GM23338 (cell line): ENCODE results near the gene HNRNPR. TPM values are rescaled to one million over a fixed set of nuclear protein-coding genes. Genes with fewer than 3 reads are reported as not detected.

Experiments used
- ATAC-seq: fragments of 200-7000 bp; cut with Tn5 transposase; 3 replicates; pipeline ENCODE4 v1.9.1; 2020
- DNase-seq: peaks from one replicate; pipeline ENCODE4 v3.0.0-alpha.2; 2015; ENCODE audit warnings: low spot score
- H2AFZ ChIP-seq: fragments of 200-600 bp; sonication (generic); 2 replicates; pipeline ENCODE4 v1.8.0; 2016; ENCODE audit warnings: antibody characterized with exemption, mild to moderate bottlenecking, moderate library complexity
- H3F3A ChIP-seq: fragments of 200-600 bp; sonication (generic); replicated peaks from 2 replicates; pipeline ENCODE4 v1.8.0; 2017; ENCODE audit warnings: antibody characterized with exemption, mixed run types, low read depth
- H3K27ac ChIP-seq: fragments of 200-600 bp; sonication (generic); 2 replicates; pipeline ENCODE4 v1.6.1; 2016; ENCODE audit warnings: low read depth
- H3K27me3 ChIP-seq: fragments of 200-600 bp; sonication (generic); 2 replicates; pipeline ENCODE4 v1.8.0; 2016; ENCODE audit warnings: mild to moderate bottlenecking, mixed run types, moderate library complexity; ENCODE audit not compliant: insufficient read depth
- H3K36me3 ChIP-seq: fragments of 200-600 bp; sonication (generic); 2 replicates; pipeline ENCODE4 v1.8.0; 2016; ENCODE audit warnings: mild to moderate bottlenecking; ENCODE audit not compliant: insufficient read depth
- H3K4me1 ChIP-seq: fragments of 200-600 bp; sonication (generic); 2 replicates; pipeline ENCODE4 v1.8.0; 2016; ENCODE audit warnings: mild to moderate bottlenecking, moderate library complexity; ENCODE audit not compliant: insufficient read depth
- H3K4me2 ChIP-seq: fragments of 200-600 bp; sonication (generic); 2 replicates; pipeline ENCODE4 v1.7.1; 2017; ENCODE audit warnings: mixed run types
- H3K4me3 ChIP-seq: fragments of 200-600 bp; sonication (generic); 2 replicates; pipeline ENCODE4 v1.6.1; 2016; ENCODE audit warnings: mixed run types
- H3K79me2 ChIP-seq: fragments of 200-600 bp; sonication (generic); replicated peaks from 2 replicates; pipeline ENCODE4 v1.8.0; 2017; ENCODE audit warnings: mild to moderate bottlenecking; ENCODE audit not compliant: insufficient read depth
- H3K9me2 ChIP-seq: fragments of 200-600 bp; sonication (generic); 2 replicates; pipeline ENCODE4 v1.8.0; 2017; ENCODE audit not compliant: insufficient read depth
- H4K20me1 ChIP-seq: fragments of 200-600 bp; sonication (generic); replicated peaks from 2 replicates; pipeline ENCODE4 v1.8.0; 2017; ENCODE audit warnings: mild to moderate bottlenecking; ENCODE audit not compliant: insufficient read depth
- H3K27ac Mint-ChIP-seq: 2 replicates; pipeline ENCODE4 v1.8.0; 2020; ENCODE audit warnings: inconsistent platforms, mild to moderate bottlenecking, moderate library complexity, mixed read lengths
- H3K27me3 Mint-ChIP-seq: 3 replicates; pipeline ENCODE4 v1.8.0; 2022; ENCODE audit warnings: low read depth, mild to moderate bottlenecking, moderate library complexity, mixed read lengths, inconsistent platforms; ENCODE audit not compliant: insufficient read depth, poor library complexity
- H3K36me3 Mint-ChIP-seq: 3 replicates; pipeline ENCODE4 v1.8.0; 2021; ENCODE audit warnings: low read depth, mild to moderate bottlenecking, inconsistent platforms, moderate library complexity, mixed read lengths
- H3K4me1 Mint-ChIP-seq: 3 replicates; pipeline ENCODE4 v1.8.0; 2020; ENCODE audit warnings: mild to moderate bottlenecking, inconsistent platforms, mixed read lengths
- H3K4me3 Mint-ChIP-seq: 3 replicates; pipeline ENCODE4 v1.8.0; 2021; ENCODE audit warnings: moderate library complexity, mild to moderate bottlenecking, inconsistent platforms, mixed read lengths
- H3K9me3 Mint-ChIP-seq: 3 replicates; pipeline ENCODE4 v1.8.0; 2020; ENCODE audit warnings: moderate library complexity, mild to moderate bottlenecking, inconsistent platforms, mixed read lengths
- CREB1 ChIP-seq: fragments of 250-450 bp; sonication (Bioruptor Pico); IDR thresholded peaks from 2 replicates; pipeline ENCODE4 v1.5.0; 2020; ENCODE audit warnings: low read depth, mild to moderate bottlenecking, moderate library complexity
- CTCF ChIP-seq, 2 experiments: fragments of 200-600 bp in 1 of 2; sonication (generic) in 1 of 2; conservative IDR thresholded peaks; 2 replicates each; pipeline versions ENCODE4 v1.5.1 to v1.6.1; 2016 to 2017; ENCODE audit warnings: antibody characterized with exemption in 2 of 2, low read depth in 2 of 2, mild to moderate bottlenecking in 2 of 2, moderate library complexity in 1 of 2
- ETS1 ChIP-seq: IDR thresholded peaks from 2 replicates; pipeline ENCODE4 v1.6.1; 2016; ENCODE audit warnings: antibody characterized with exemption
- EZH2 ChIP-seq: fragments of 200-600 bp; sonication (generic); IDR thresholded peaks from one replicate; pipeline ENCODE4 v1.8.0; 2017; ENCODE audit warnings: antibody characterized with exemption, mild to moderate bottlenecking, low read depth; ENCODE audit not compliant: unreplicated experiment
- EZH2phosphoT487 ChIP-seq: fragments of 200-600 bp; sonication (generic); IDR thresholded peaks from one replicate; pipeline ENCODE4 v1.8.1; 2018; ENCODE audit warnings: antibody characterized with exemption; ENCODE audit not compliant: unreplicated experiment
- NANOG ChIP-seq: IDR thresholded peaks from 2 replicates; pipeline ENCODE4 v1.6.1; 2016; ENCODE audit warnings: antibody characterized with exemption, borderline replicate concordance
- REST ChIP-seq: IDR thresholded peaks from one replicate; pipeline ENCODE4 v1.6.1; 2018; ENCODE audit warnings: antibody characterized with exemption; ENCODE audit not compliant: unreplicated experiment
- STAT1 ChIP-seq: IDR thresholded peaks from one replicate; pipeline ENCODE4 v1.6.1; 2016; ENCODE audit warnings: antibody characterized with exemption; ENCODE audit not compliant: unreplicated experiment
- ZNF114 ChIP-seq: fragments of 250-450 bp; sonication (Bioruptor Pico); IDR thresholded peaks from 2 replicates; pipeline ENCODE4 v1.5.0; 2020; ENCODE audit warnings: mild to moderate bottlenecking, moderate library complexity
- ZNF331 ChIP-seq: fragments of 250-450 bp; sonication (Bioruptor Pico); IDR thresholded peaks from 2 replicates; pipeline ENCODE4 v1.5.0; 2020; ENCODE audit warnings: low read depth, mild to moderate bottlenecking, moderate library complexity
- ZNF462 ChIP-seq: fragments of 250-450 bp; sonication (Bioruptor Pico); IDR thresholded peaks from 2 replicates; pipeline ENCODE4 v1.5.0; 2020; ENCODE audit warnings: mild to moderate bottlenecking, moderate library complexity
- polyA plus RNA-seq: library from polyadenylated mRNA; unstranded; fragments of >200 nt; fragmentation: Nextera tagmentation; extraction: Ambion mirVana; gene quantifications from 2 replicates; pipeline ENCODE4 v1.2.1, GENCODE V29; 2016
- total RNA-seq: library from RNA; depleted of rRNA; stranded (reverse); fragments of >200 nt; shearing (Covaris generic); gene quantifications from 2 replicates; pipeline ENCODE4 v1.2.3, GENCODE V29; 2014

HNRNPR gene
- total and polyA plus RNA-seq, 2 experiments from 2014 or later, result 147 to 200 TPM

GRCh38 chr1:23283667-23284602 lies 60.1 kb downstream of the HNRNPR start (continued):
- no peak for TF ChIP-seq ZNF462 (CRISPR knock-in tag)
- TF ChIP-seq CTCF (conservative IDR thresholded peaks at IDR 0.05; ENCODE audit: low read depth in 2 of 2), result no peak

- no peak overlapping the region for H3K4me2 ChIP-seq
- H3K36me3 Mint-ChIP-seq, result peaks cover 16% of the 10 kb centered on the region
- peaks cover 18% of the 10 kb centered on the region; the same call in 1 of the 2 replicates for H3K36me3 ChIP-seq
- no peaks in the 10 kb centered on the region for H3K4me1 Mint-ChIP-seq
- no peaks in the 10 kb centered on the region; the same call in 1 of the 2 replicates for H3K79me2 ChIP-seq
- no peaks in the 10 kb centered on the region for H3K9me3 Mint-ChIP-seq
- H3K27ac Mint-ChIP-seq, result no peak overlapping the region
- no peaks in the 10 kb centered on the region for H3K27me3 ChIP-seq
- DNase-seq, result no peak
- no peaks in the 10 kb centered on the region for H3K4me1 ChIP-seq
- peaks cover 4% of the 10 kb centered on the region; the same call in 1 of the 2 replicates for H3F3A ChIP-seq
- no peak overlapping the region for H3K4me3 ChIP-seq
- H3K4me3 Mint-ChIP-seq, result no peak overlapping the region
- no peaks in the 10 kb centered on the region for H3K9me2 ChIP-seq
- no peak overlapping the region for H3K27ac ChIP-seq
- H2AFZ ChIP-seq, result no peak overlapping the region
- no peak for ATAC-seq
- no peaks in the 10 kb centered on the region for H3K27me3 Mint-ChIP-seq
- peaks cover 3% of the 10 kb centered on the region; the same call in 1 of the 2 replicates for H4K20me1 ChIP-seq
- TF ChIP-seq EZH2phosphoT487 (no peak), ZNF331 (CRISPR knock-in tag) (no peak), EZH2 (no peak), STAT1 (no peak), CREB1 (CRISPR knock-in tag) (no peak), ETS1 (no peak), ZNF114 (CRISPR knock-in tag) (no peak), NANOG (no peak), REST (no peak)
Measured at GRCh38 chr1:23282957-23283356, 61.1 kb downstream of the HNRNPR start.
